BE2C (cell line): ENCODE results near the gene CLEC16A.

ENCODE experiments used
- DNase-seq: peaks from one replicate; pipeline ENCODE4 v3.0.0-alpha.2; 2020
- H3K27me3 ChIP-seq: fragments of 250-450 bp; sonication (Bioruptor Pico); 2 replicates; pipeline ENCODE4 v1.5.1; 2020; ENCODE audit warnings: mild to moderate bottlenecking
- H3K36me3 ChIP-seq: fragments of 250-450 bp; sonication (Bioruptor Pico); 2 replicates; pipeline ENCODE4 v1.5.1; 2020; ENCODE audit warnings: mild to moderate bottlenecking
- H3K4me1 ChIP-seq: fragments of 250-450 bp; sonication (Bioruptor Pico); 2 replicates; pipeline ENCODE4 v1.5.1; 2020
- H3K4me3 ChIP-seq: 2 replicates; pipeline ENCODE4 v1.5.1; 2011; ENCODE audit warnings: low read depth, low read length
- H3K9me3 ChIP-seq: fragments of 250-450 bp; sonication (Bioruptor Pico); 2 replicates; pipeline ENCODE4 v1.5.1; 2020
- TF ChIP-seq, protein P1 (sequence below): IDR thresholded peaks from 2 replicates; pipeline ENCODE4 v1.5.1; 2012; ENCODE audit warnings: mild to moderate bottlenecking, low read depth, low read length

CLEC16A gene

DNA sequence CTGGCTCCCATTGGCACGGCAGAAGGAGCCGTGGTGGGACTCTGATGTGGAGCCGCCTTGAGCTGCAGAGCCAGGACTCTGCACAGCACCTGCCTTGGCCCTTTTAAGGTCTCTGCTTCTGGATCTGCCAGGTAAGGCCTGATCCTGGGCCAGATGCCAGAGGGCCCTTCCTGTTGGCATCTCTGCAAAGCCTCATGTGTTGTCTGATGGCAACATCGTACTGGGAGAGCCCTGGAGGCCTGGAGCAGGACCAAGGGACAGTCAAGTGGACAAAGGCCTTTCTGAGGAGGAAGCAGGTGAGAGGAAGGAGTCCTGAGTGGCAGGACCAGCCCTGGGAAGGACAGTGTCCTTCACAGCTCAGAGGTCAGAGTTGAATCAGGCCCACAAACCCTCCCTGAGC is 285.5 kb downstream of the CLEC16A start:
- TF ChIP-seq, protein P1, sequence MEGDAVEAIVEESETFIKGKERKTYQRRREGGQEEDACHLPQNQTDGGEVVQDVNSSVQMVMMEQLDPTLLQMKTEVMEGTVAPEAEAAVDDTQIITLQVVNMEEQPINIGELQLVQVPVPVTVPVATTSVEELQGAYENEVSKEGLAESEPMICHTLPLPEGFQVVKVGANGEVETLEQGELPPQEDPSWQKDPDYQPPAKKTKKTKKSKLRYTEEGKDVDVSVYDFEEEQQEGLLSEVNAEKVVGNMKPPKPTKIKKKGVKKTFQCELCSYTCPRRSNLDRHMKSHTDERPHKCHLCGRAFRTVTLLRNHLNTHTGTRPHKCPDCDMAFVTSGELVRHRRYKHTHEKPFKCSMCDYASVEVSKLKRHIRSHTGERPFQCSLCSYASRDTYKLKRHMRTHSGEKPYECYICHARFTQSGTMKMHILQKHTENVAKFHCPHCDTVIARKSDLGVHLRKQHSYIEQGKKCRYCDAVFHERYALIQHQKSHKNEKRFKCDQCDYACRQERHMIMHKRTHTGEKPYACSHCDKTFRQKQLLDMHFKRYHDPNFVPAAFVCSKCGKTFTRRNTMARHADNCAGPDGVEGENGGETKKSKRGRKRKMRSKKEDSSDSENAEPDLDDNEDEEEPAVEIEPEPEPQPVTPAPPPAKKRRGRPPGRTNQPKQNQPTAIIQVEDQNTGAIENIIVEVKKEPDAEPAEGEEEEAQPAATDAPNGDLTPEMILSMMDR: no peak
- Histone ChIP-seq H3K36me3 (no peaks in the 10 kb centered on the region), H3K4me1 (no peaks in the 10 kb centered on the region), H3K27me3 (no peaks in the 10 kb centered on the region), H3K4me3 (no peak overlapping the region), H3K9me3 (no peaks in the 10 kb centered on the region; the same call in 1 of the 2 replicates)
- no peak for DNase-seq

DNA sequence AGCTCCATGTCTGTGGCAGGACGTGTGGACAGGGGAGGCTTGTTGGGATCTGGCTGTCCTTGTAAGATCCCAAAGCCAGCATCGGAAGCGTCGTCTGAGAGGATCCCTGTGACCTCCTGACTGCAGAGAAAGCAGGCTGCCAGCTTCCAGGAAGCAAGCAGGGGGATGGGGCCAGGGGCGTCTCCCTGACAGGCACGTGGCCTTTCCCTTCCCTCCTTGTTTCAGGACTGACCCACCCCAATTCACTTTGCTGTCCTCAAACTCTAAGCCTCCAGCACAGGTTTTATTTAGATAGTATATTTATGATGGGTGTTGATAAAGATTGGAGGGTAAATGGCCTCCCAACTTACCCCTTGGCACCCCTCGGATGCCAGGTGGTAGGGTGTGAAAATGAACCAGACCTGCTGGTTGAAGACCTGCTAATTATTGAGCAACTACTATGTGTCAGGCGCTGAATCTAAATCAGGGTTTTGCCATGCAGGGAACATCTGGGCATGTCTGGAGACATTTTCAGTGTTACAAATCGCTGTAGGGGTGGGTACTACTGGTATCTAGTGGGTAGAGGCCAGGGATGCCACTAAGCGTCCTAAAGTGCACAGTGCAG is 287.1 kb downstream of the CLEC16A start:
- DNase-seq: no peak
- Histone ChIP-seq H3K36me3 (no peaks in the 10 kb centered on the region), H3K9me3 (no peaks in the 10 kb centered on the region; the same call in 1 of the 2 replicates), H3K27me3 (no peaks in the 10 kb centered on the region), H3K4me1 (no peaks in the 10 kb centered on the region), H3K4me3 (no peak overlapping the region)
- TF ChIP-seq, protein P1: no peak
